Stimulated activated CD4-positive, alpha-beta T cell treated with anti-CD3 and anti-CD28 coated beads, Interleukin-15, amount 100 ng/mL, for 1 hour (primary cell): Measurements from ENCODE around the gene NOS2.
A peak's percentile ranks its signal among the peaks of the same experiment; 100 is the strongest.
"Not testable (repeated sequence)": the region's sequence is repeated elsewhere in the genome, so short reads cannot be mapped to it uniquely, and the experiment has no call there.

Experiments
- DNase-seq, 2 donors: peaks; one replicate each; pipeline ENCODE4 v3.0.0-alpha.2; 2020; ENCODE audit warnings: low read depth in 1 of 2, low spot score in 1 of 2

NOS2 gene

DNA sequence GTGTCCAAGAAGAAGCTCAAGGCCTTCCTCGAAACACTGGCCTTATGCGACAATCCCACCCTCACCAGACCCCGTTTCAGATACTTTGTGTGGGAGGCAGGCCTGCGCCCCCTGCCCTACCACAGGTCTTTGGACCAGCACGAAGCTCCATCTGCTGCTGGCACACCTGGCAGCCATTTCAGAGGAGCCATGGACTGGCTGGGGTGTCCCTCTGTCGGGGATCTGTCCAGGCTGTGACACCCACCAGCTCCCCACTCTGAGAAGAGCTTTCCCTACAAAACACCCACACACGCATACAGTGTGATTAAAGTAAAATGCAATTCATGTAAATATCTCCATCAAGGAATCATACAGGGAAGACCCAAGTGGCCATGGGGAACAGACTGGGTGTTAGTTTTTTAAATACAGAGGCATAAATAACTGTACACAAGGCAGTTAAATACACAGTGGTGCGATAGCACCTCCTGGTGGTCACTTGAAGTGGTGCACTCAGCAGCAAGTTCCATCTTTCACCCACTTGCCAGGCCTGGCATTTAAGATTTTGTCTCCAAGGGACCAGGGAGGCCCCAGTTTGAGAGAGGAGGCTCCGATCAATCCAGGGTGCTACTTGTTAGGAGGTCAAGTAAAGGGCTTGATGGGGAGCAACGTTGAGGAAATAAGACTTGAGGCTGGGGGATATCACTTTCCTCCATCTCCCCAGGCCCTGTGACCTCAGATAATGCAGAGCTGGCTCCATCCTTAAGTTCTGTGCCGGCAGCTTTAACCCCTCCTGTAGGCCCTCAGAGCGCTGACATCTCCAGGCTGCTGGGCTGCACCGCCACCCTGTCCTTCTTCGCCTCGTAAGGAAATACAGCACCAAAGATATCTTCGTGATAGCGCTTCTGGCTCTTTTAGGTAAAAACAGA, 43.6 kb downstream of the NOS2 start:
- DNase-seq, result peak in 1 of 2 donors; percentile 38

DNA sequence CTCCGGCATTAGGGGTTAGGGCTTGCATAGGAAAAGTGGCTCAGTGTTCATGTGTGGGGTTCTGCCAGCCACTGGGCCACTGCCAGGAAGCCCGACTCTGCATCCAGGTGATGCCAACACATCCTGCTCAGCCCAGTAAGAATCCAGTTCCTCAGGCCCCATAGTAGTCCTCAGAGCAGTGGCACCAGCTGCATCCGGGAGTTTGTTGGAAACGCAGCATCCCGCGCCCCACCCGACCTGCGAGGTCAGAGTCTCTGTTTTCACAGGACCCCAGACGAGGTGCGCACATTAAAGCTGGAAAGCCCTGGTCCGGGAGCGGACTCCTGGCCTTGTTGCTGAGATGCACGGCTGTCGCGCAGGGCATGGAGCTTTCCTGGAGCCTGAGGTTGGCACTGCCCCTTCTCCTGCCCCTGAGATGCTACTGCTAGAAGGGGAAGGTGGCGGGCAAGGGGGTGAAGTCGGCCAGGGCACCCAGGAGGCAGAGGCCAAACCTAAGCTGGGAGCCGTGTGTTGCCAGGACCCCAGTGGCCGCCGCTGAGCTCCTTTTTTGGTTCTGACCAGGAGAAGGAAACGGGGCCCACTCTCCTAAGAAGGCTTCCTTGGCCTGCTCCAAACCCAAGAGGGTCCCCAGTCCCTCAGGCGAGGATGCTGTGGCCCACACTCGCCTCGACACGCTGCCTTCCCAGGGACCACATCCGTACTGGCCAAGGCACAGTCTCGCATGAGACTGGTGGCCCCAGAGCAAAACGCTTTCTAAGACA, 44.4 kb downstream of the NOS2 start:
- DNase-seq, result no peak

GRCh38 chr17:27754549-27754948, 45.8 kb downstream of the NOS2 start:
- DNase-seq, result no peak

DNA sequence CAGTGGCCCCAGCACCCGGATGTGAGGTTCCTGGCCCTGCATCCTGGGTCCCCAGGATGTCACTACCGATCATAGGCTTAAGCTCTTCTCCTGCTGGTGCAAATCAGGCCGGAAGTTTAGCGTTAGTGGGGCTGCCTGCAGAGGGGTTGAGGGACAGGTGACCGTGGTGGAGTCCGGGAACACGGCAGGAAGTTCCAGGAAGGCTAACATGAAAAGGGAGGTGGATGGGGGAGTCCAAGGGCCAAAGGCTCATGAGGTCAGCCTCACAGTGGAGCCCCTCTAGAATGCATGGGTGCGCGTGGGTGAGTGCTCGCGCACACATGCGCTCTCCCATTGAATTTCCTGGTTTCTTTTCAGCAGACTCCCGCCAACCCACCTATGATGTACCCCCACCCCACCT, 46.6 kb downstream of the NOS2 start:
- not testable (repeated sequence) for DNase-seq

DNA sequence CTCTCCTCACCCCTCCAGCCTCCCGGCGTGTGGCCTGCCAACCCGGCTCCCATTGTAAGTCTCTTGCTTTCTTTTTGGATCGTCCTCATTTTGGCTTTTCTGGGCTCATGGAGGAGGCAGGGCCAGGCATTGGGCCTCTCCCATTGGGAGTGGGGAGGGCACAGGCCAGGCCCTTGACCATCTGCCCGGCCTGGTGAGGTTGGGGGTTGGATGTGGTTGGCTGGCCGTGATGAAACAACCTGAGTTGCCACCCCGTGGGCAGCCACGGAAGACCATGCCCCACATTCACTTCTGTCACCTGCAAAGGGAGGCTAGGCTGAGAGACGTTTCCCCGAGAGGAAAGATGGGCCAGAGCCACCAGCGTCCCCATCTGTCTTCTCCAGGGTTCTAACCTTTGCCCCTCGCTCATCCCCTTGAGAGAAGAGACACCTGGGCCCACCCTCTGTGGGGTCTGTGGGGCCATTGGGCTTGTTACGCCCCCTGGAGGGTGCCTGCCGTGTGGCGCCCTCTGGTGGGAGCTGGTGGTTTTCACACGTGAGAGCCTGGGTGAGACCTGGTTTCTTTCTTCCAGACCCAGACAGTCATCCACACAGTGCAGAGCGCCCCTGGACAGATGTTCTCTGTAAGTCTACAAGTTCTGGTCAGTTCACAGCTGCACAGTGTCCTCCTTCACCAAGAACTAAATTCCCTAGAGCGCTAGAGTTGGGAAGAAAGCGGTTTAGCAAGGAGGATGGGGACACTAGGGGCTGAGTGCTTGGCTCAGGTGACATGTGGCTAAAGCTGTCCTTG, 47.3 kb downstream of the NOS2 start:
- not testable (repeated sequence) for DNase-seq

- DNase-seq, result no peak
These were observed 48.5 kb downstream of the NOS2 start for GRCh38 chr17:27751622-27752490.

GRCh38 chr17:27751166-27751565, 49.2 kb downstream of the NOS2 start:
- no peak for DNase-seq

- not testable (repeated sequence) for DNase-seq
These were observed 50.7 kb downstream of the NOS2 start for GRCh38 chr17:27749562-27750150.

GRCh38 chr17:27748360-27748825, 51.9 kb downstream of the NOS2 start:
- DNase-seq, result no peak

DNA sequence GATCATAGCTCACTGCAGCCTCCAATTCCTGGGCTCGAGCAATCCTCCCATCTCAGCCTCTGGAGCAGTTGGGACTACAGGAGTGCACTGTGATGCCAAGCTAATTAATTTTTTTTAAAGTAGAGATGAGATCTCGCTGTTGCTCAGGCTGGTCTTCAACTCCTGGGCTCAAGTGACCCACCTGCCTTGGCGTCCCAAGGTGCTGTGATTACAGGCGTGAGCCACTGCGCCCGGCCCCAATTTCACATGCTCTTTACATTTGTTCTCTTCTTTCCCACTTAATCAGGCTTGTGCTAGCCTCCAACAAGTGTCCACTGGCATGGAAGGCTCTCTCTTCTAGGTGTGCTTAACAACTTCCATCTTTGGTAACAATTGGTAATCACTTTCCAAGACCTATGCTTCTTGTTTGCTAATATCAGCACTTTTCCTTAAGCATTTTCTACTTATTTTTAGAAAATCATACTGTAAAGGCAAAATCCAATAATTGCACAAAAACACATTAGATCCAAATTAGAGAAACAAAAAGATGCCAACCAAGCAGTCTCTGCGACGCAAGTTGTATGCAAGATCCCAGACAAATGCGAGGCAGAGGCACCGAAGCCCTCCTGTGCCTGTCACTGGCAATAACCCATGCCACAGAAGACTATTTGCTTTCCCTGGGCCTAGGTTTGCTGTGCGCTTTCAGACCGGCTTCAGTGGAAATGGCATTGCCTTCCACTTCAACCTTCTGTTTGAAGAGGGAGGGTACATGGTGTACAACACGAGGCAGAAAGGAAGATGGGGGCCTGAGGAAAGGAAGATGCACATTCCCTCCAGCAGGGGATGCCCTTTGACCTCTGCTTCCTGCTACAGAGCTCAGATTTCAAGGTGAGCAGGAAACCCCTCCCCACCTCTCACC, 52.6 kb downstream of the NOS2 start:
- DNase-seq, result no peak

- DNase-seq, result no peak
These were observed 53.4 kb downstream of the NOS2 start for GRCh38 chr17:27746881-27747280.

GRCh38 chr17:27746320-27746719, 54.0 kb downstream of the NOS2 start:
- DNase-seq, result not testable (repeated sequence)

GRCh38 chr17:27745207-27745830, 55.0 kb downstream of the NOS2 start:
- DNase-seq, result not testable (repeated sequence)

GRCh38 chr17:27743281-27743885, 56.9 kb downstream of the NOS2 start:
- DNase-seq, result no peak

DNA sequence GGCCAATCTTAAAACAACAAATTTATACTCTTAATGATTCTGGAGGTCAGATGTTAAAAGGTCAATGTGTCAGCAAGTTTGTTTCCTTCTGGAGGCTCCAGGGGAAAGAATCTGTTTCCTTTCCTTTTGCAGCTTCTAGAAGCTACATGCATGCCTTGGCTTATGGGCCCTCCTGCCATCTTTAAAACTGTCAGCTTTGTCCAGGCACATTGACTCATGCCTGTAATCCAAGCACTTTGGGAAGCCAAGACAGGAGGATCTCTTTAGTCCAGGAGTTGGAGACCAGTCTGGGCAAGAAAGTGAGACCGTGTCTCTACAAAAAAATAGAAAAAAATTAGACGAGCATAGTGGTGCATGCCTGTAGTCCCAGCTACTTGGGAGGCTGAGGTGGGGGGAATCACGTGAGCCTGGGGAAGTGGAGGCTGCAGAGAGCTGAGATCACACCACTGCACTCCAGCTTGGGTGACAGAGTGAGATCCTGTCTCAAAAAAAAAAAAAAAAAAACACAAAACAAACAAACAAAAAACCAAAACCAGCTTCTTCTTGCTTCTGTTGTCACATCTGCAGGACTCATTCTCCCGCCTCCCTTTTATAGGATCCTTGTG, 58.3 kb downstream of the NOS2 start:
- DNase-seq, result no peak

- DNase-seq, result no peak
These were observed 58.9 kb downstream of the NOS2 start for GRCh38 chr17:27741361-27741861.

GRCh38 chr17:27740541-27740940, 59.8 kb downstream of the NOS2 start:
- not testable (repeated sequence) for DNase-seq
